T-helper 22 cell (primary cell): ENCODE measurements around the gene LRP2.

Experiments used
- DNase-seq: peaks from one replicate; pipeline ENCODE4 v3.0.0-alpha.2; 2020; ENCODE audit warnings: low read depth

The LRP2 gene

GRCh38 chr2:169119123-169119760 is 243.1 kb downstream of the LRP2 start:
- no peak for DNase-seq

- no peak for DNase-seq
Measured at GRCh38 chr2:169118060-169118459, 244.3 kb downstream of the LRP2 start.

- no peak for DNase-seq
Measured at GRCh38 chr2:169116993-169117392, 245.3 kb downstream of the LRP2 start.

GRCh38 chr2:169116327-169116726 is 246.0 kb downstream of the LRP2 start:
- DNase-seq: no peak

- no peak for DNase-seq
Measured at GRCh38 chr2:169114056-169114455, 248.3 kb downstream of the LRP2 start.

- no peak for DNase-seq
Measured at GRCh38 chr2:169112841-169113240, 249.5 kb downstream of the LRP2 start.

- DNase-seq: no peak
Measured at GRCh38 chr2:169110916-169111315, 251.4 kb downstream of the LRP2 start.

GRCh38 chr2:169110419-169110818 is 251.9 kb downstream of the LRP2 start:
- DNase-seq: no peak

- peak; percentile 46 for DNase-seq
Measured at GRCh38 chr2:169109502-169110409, 252.6 kb downstream of the LRP2 start.

- DNase-seq: no peak
Measured at GRCh38 chr2:169108099-169108884, 254.0 kb downstream of the LRP2 start.

- peak; percentile 37 for DNase-seq
Measured at GRCh38 chr2:169107645-169108044, 254.7 kb downstream of the LRP2 start.

GRCh38 chr2:169106563-169107545 is 255.5 kb downstream of the LRP2 start:
- no peak for DNase-seq

- no peak for DNase-seq
Measured at GRCh38 chr2:169106134-169106533, 256.2 kb downstream of the LRP2 start.

- no peak for DNase-seq
Measured at GRCh38 chr2:169105476-169105875, 256.9 kb downstream of the LRP2 start.

- no peak for DNase-seq
Measured at GRCh38 chr2:169104848-169105247, 257.5 kb downstream of the LRP2 start.

GRCh38 chr2:169095621-169096105 is 266.7 kb downstream of the LRP2 start:
- DNase-seq: no peak

GRCh38 chr2:169094676-169095075 is 267.7 kb downstream of the LRP2 start:
- no peak for DNase-seq

- DNase-seq: no peak
Measured at GRCh38 chr2:169093535-169093934, 268.8 kb downstream of the LRP2 start.

GRCh38 chr2:169091761-169092519 is 270.4 kb downstream of the LRP2 start:
- DNase-seq: no peak

GRCh38 chr2:169091256-169091655 is 271.1 kb downstream of the LRP2 start:
- DNase-seq: no peak
